HL-60/S4 (cell line): ENCODE results near the gene ITGA2B.

ENCODE experiments used
- in situ Hi-C: fragments of 300-500 bp; cut with MboI; formaldehyde crosslinking; loops from 2 replicates; pipeline ENCODE4 v1.14.3; 2022; ENCODE audit warnings: low sequenced_read_pairs

Gene ITGA2B

DNA sequence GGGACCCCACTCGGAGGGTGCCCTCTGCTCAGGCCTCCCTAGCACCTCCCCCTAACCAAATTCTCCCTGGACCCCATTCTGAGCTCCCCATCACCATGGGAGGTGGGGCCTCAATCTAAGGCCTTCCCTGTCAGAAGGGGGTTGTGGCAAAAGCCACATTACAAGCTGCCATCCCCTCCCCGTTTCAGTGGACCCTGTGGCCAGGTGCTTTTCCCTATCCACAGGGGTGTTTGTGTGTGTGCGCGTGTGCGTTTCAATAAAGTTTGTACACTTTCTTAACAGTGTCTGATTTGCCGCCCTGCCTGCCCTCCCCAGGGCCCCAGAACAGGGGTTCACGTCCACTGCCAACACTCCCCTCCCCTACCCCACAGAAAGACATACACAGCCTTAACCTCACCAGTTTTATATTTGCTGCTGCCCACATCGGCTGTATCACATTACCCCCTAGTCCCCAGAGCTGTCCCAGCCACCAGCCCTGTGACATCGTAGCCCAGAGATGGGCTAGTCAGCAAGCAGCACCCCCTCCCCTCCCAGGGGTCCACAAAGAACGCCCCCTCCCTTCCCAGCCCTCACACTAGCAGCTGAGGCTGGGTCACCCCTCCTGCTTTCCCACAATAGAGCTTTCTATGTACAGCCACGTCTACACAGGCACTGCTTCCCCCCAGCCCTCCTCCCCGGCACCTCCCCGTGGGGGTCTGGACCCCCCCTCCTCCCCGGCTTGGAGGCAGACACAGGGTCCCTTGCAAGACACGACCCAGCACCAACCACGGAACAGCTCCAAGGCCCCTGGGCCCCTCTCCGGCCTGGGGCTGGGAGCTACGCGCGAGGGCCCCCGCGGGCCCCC, 36.4 kb downstream of the ITGA2B start:
- in situ Hi-C loops, result no loop called here

DNA sequence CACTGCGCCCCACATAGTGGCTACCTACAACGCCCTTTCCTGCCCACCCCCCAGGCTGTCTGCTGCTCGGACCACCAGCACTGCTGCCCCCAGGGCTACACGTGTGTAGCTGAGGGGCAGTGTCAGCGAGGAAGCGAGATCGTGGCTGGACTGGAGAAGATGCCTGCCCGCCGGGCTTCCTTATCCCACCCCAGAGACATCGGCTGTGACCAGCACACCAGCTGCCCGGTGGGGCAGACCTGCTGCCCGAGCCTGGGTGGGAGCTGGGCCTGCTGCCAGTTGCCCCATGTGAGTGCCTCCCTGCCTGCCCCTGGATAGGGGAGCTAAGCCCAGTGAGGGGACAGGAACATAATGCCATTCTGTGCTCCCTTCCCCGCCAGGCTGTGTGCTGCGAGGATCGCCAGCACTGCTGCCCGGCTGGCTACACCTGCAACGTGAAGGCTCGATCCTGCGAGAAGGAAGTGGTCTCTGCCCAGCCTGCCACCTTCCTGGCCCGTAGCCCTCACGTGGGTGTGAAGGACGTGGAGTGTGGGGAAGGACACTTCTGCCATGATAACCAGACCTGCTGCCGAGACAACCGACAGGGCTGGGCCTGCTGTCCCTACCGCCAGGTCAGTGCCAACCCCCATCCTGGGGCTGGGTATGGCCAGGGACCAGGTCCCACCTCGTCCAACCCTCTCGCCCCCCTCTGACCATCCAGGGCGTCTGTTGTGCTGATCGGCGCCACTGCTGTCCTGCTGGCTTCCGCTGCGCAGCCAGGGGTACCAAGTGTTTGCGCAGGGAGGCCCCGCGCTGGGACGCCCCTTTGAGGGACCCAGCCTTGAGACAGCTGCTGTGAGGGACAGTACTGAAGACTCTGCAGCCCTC, 37.3 kb downstream of the ITGA2B start:
- in situ Hi-C loops, result no loop called here

DNA sequence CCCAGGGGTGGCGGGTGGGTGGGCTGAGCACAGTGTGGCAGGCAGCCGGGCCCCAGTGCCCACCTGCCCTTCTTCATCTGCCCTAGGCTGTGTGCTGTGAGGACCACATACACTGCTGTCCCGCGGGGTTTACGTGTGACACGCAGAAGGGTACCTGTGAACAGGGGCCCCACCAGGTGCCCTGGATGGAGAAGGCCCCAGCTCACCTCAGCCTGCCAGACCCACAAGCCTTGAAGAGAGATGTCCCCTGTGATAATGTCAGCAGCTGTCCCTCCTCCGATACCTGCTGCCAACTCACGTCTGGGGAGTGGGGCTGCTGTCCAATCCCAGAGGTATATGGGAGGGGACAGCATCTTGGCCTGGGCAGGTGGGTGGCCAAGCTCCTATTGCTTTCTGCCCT, 38.0 kb downstream of the ITGA2B start:
- in situ Hi-C loops, result no loop called here

DNA sequence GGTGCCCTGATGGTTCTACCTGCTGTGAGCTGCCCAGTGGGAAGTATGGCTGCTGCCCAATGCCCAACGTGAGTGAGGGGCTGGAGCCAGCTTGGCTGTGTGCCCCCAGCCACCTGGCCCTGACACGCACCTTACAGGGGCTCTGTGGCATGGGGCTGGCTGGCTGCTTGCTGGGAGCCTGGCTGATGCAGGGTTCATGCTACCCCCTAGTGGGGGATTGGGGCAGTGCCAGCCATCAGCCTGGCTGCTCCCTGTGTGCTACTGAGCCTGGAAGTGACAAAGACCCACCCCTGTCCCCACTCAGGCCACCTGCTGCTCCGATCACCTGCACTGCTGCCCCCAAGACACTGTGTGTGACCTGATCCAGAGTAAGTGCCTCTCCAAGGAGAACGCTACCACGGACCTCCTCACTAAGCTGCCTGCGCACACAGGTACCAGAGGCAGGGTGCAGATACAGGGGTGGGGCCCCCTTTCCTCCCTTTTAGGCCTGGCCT, 38.7 kb downstream of the ITGA2B start:
- in situ Hi-C loops, result no loop called here

DNA sequence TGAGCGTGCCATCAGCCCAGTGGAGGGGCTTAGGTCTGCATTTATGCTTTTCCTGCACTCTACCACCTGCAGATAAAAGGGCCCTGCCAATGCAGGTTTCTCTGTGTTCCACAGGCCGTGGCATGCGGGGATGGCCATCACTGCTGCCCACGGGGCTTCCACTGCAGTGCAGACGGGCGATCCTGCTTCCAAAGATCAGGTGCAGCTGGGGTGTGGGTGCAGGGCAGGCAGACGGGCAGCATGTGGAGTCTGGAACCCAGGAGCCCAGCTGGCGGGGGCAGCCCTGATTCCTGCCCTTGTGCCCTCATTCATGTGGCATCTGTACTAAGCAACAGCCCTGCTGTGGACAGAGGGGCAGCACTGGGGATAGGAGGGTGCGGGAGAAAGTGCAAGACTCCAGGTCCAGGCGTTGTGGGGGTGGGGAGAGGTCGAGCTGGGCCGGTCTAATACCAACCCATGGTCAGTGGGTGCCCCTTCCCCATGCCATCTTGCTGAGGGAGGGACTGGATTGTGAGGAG, 39.8 kb downstream of the ITGA2B start:
- in situ Hi-C loops, result loop anchor here (25.0 kb wide), 1 partner anchor 137 kb away; the partner anchor contains the start of gene UBTF

DNA sequence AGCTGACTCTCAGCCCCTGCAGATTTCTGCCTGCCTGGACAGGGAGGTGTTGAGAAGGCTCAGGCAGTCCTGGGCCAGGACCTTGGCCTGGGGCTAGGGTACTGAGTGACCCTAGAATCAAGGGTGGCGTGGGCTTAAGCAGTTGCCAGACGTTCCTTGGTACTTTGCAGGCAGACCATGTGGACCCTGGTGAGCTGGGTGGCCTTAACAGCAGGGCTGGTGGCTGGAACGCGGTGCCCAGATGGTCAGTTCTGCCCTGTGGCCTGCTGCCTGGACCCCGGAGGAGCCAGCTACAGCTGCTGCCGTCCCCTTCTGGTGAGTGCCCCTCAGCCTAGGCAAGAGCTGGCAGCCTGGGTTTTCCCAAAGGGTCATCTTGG, 40.5 kb downstream of the ITGA2B start:
- in situ Hi-C loops, result loop anchor here (25.0 kb wide), 1 partner anchor 137 kb away; the partner anchor contains the start of gene UBTF

DNA sequence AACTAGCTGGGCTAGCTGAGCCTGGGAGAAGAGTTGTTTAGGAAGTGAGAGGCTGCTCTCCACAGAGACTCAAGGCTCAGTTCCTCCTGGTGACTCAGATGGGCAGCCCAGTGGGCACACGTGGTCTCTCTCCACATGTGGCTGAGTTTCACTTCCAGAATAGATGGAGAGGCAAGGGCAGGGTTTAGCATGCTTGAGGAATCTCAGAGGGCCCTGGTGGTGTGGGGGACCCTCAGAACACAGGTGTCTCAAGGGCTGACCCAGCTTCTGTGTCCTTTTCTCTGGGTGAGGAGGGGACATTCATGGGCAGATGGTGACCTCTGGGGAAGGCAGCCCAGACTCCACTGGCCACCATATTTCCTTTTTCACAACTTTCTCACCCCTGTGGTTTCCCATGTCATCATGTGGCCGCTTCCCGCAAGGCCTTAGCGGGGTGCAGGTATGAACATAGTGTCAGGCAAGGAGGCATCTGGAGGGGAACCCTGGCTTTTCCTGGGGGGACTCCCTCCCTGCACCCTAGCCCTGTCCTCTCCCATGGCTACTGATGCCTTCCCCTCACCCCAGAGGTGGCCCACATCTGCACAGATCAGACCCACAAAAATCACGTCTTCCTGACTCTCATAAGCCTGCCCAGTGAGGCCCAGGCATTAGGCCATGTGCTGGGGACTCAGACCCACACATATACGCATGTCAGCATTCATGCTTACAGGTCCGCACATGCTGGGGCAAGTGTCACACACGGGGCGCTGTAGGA, 41.0 kb downstream of the ITGA2B start:
- in situ Hi-C loops, result loop anchor here (25.0 kb wide), 1 partner anchor 136 kb away; the partner anchor contains the start of gene UBTF

DNA sequence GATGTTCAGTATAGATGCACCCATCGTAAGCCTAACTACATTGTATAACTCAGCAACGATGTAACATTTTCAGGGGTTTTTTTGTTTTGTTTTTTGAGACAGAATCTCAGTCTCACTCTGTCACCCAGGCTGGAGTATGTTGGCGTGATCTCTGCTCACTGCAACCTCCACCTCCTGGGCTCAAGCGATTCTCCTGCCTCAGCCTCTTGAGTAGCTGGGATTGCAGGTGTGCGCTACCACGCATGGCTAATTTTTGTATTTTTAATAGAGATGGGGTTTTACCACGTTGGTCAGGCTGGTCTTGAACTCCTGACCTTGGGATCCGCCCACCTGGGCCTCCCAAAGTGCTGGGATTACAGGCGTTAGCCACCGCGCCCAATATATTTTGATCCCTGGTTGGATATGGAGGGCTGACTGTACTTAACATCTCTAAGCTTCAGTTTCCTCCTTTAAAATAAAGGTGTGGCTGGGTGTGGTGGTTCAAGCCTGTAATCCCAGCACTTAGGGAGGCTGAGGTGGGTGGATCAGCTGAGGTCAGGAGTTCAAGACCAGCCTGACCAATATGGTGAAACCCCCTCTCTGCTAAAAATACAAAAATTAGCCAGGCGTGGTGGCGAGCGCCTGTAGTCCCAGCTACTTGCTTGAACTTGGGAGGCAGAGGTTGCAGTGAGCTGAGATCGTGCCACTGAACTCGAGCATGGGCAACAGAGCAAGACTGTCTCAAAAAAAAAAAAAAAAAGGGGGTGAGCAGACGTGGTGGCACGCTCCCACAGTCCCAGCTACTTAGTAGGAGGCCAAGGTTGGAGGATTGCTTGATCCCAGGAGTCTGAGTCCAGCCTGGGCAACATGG, 42.0 kb downstream of the ITGA2B start:
- in situ Hi-C loops, result loop anchor here (25.0 kb wide), 1 partner anchor 135 kb away; the partner anchor contains the start of gene UBTF

DNA sequence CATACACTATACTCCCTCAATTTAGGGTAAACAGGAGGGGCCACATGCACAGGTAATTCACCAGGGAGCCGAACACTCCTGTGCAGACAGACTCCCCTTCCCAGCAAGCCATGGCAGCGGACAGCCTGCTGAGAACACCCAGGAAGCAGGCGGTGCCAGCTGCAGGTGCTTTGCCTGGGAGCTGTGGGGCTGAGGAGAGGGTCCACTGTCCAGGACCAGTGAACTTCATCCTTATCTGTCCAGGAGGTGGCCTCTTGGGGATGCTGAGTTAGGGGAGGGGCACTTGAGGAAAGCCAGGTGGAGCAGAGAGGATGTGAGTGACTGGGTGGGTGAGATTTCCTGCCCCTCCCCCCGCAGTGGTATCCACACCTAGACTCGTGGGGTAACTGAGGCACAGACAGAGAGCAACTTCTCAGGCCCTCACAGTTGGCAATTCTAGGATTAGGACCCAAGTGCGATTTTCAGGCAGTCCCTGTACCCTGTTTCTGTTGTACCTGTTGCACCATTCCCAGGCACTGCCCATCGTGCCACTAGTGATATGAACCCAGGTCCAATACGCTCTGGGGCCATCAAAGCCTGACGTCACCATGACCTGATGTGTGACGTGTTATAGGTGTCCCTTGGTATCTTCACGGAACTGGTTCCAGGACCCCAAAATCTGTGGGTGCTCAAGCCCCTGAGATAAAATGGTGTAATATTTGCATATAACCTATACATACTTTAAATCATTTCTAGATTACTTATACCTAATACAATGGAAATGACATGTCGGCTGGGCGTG, 43.2 kb downstream of the ITGA2B start:
- in situ Hi-C loops, result loop anchor here (25.0 kb wide), 1 partner anchor 134 kb away; the partner anchor contains the start of gene UBTF

DNA sequence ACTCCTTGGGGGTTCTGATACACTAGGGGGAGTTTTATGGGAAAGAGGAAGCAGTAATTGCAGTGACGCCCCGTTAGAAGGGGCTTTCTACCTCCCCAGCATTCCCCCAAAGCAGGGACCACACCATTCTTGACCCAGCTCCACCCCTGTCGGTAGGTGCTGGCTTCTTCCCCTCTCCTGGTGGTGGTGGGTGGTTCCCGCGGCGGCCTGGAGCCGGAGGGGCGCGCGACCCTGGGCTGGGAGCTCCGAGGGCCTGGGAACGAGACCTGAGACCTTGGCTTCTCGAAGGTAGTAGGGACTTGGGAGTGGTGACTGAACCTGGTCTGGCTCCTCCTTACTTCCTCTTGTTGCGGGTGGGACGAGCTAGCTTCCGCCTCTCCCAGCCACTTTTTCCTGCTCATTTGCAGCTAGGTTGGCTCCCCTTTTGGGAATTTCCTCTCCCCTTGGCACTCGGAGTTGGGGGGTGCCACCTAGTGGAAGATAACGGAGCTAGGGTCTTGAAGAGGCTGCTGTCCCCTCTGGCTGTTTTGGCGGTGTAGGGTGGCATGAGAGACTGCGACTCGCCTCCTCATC, 43.9 kb downstream of the ITGA2B start:
- in situ Hi-C loops, result loop anchor here (25.0 kb wide), 1 partner anchor 133 kb away; the partner anchor contains the start of gene UBTF

DNA sequence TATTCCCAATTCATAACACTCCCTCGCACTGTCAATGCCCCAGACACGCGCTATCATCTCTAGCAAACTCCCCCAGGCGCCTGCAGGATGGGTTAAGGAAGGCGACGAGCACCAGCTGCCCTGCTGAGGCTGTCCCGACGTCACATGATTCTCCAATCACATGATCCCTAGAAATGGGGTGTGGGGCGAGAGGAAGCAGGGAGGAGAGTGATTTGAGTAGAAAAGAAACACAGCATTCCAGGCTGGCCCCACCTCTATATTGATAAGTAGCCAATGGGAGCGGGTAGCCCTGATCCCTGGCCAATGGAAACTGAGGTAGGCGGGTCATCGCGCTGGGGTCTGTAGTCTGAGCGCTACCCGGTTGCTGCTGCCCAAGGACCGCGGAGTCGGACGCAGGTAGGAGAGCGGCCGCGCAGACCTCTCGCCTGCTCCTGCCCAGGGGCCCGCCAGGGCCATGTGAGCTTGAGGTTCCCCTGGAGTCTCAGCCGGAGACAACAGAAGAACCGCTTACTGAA, 44.5 kb downstream of the ITGA2B start, which contains the start of gene GRN:
TSS of gene GRN (plus strand) at position 364 of the 515 bp plus-strand sequence. CDS start 3,863 bp downstream, outside the sequence.
- in situ Hi-C loops, result loop anchor here (25.0 kb wide), 1 partner anchor 133 kb away; the partner anchor contains the start of gene UBTF

DNA sequence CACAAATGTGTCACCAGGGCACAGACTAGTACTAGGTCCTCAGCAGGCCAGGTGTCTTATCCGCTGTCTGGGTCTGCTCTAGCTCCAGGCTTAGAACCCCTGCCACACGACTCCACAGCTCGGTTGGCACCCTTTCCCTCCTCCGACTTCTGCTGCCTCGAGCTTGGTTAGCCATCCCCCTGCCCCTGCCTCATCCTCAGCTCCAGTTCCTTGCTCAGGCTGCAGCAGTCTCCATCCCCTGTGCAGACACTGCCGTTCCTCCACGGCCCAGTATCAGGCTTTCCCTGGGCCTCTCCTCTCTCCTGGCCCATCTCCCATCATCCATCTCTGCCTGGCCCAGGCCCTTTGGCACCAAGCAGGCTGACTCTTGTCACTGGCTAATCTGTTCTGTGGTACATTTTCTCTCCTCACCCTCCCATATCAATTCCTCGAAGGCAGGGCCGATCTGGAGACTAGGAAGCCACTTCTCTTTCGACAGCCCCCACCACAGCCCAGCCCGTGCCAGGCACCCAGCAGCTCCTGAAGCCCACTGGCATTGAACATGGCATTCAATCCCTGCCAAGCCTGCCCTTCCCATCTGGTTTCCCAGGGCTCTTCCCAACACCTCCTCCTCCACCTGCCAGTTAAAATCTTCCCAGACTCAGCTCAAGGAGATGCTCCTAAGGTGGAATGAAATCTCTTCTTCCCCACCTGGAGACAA, 45.8 kb downstream of the ITGA2B start:
- in situ Hi-C loops, result loop anchor here (25.0 kb wide), 1 partner anchor 131 kb away; the partner anchor contains the start of gene UBTF

DNA sequence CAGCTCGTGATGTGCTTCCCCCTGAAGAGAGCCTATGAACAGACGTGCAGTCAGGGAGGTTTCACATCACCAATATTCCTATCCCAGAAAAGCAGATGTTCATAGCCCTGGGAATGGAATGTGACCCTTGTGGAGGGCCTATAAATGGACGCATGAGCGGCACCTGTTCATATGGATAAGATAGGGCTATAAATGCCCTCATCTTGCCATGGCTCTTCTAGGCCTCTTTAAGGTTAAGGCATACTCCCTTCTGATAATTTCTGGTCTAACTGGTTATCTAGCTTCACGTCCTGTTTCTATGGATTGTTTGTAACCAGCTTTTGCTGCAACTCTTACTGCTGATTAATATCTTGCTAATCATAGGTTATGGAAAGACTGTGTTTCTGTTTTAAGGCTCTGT, 48.9 kb downstream of the ITGA2B start:
- in situ Hi-C loops, result loop anchor here (25.0 kb wide), 1 partner anchor 128 kb away; the partner anchor contains the start of gene UBTF

DNA sequence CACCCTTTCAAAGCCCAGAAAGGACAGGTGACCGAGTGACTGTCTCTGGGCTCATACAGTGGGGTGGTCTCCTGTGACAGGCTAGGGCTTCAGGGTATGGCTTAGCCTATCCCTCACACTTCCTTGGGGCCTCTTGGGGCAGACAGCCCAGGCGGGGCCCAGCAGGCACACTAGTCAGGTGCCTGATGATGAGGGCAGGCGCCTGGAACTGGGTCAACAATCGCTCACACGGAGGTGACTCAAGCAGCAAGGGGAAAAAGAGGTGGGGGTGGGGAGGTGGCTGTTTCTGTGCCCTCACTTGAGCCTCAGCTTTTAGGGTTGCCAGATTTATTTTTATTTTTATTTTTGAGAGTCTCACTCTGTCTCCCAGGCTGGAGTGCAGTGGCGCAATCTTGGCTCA, 50.7 kb downstream of the ITGA2B start:
- in situ Hi-C loops, result loop anchor here (25.0 kb wide), 1 partner anchor 126 kb away; the partner anchor contains the start of gene UBTF

DNA sequence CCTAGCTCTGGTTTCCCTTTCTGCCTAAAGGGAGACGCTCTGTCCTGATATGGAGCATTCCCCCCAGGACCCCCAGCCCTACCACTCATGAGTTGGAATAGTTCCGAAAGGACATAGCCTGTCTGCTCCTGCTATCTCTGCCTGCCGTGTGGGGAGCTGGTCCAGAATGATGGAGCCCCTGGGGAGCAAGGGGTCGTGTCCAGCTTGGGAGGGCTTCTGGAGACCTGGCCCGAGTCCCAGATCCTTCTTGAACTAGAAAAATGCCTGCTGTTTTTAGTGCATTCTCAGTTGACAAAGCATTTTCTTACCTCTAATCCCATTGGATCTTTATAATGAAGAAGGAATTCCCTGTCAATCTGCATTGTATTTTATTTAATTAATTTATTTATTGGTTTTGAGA, 53.5 kb downstream of the ITGA2B start:
- in situ Hi-C loops, result loop anchor here (25.0 kb wide), 1 partner anchor 124 kb away; the partner anchor contains the start of gene UBTF

DNA sequence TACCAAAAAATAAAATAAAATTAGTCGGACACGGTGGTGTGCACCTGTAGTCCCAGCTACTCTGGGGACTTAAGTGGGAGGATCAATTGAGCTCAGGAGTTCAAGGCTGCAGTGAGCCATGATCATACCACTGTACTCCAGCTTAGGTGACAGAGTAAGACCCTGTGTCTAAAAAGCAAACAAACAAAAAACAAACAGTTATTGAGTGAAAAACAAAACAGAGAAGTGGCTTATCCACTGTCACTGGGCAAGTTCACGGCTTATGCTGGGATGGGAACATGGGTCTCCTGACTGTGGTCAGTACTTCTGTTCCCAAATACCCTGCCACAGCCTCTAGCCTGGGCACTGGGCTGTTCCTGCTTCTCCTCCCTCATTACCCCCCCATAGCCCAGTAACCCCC, 53.9 kb downstream of the ITGA2B start:
- in situ Hi-C loops, result loop anchor here (25.0 kb wide), 1 partner anchor 123 kb away; the partner anchor contains the start of gene UBTF

DNA sequence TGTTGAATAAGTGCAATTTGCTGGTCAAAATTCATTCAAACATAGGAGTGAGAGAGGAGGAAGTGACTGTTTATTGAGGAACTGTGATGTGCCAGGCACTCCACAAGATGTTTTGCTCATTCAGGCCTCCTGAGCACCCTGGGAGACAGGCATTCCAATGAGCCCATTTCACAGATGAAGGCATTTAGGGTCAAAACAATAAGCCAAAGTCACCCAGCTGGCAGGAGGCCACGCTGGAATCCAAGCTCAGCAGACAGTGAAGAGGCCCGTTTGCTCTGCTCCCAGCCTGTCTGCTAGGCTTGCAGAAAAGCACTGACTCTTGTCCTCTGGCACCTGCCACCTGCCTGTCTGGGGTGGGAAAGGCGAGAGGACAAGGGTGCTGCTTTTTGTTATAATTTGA, 54.7 kb downstream of the ITGA2B start:
- in situ Hi-C loops, result loop anchor here (25.0 kb wide), 1 partner anchor 122 kb away; the partner anchor contains the start of gene UBTF
